Adrenal gland (tissue), 12 donors: Measurements from ENCODE around the gene FAAP24. TPM values are rescaled to one million over a fixed set of nuclear protein-coding genes. Genes with fewer than 3 reads are reported as not detected.
"Not testable (repeated sequence)": the region's sequence is repeated elsewhere in the genome, so short reads cannot be mapped to it uniquely, and the experiment has no call there.

Source experiments
- DNase-seq, 7 donors: peaks; one replicate each; pipeline ENCODE4 v3.0.0-alpha.2; 2019 to 2020
- H3K27ac ChIP-seq, 5 donors: fragments of 200-600 bp; sonication (generic) in 4 of 5; 1 replicate in 3 of 5; 2 replicates in 2 of 5; pipeline versions ENCODE4 v1.5.1 to v1.8.0; 2016 to 2020; ENCODE audit warnings: mild to moderate bottlenecking in 1 of 5
- H3K27me3 ChIP-seq: fragments of 200-600 bp; 2 replicates; pipeline ENCODE4 v1.8.0; 2021
- H3K36me3 ChIP-seq, 2 donors: fragments of 200-600 bp; replicated peaks in 1 of 2; 1 replicate in 1 of 2; 2 replicates in 1 of 2; pipeline versions ENCODE4 v1.5.1 to v1.8.0; 2018 to 2022
- H3K4me1 ChIP-seq, 2 donors: fragments of 200-600 bp; replicated peaks in 1 of 2; 1 replicate in 1 of 2; 2 replicates in 1 of 2; pipeline versions ENCODE4 v1.5.1 to v1.8.0; 2018 to 2021
- H3K4me3 ChIP-seq, 4 donors: fragments of 200-600 bp; sonication (generic) in 3 of 4; one replicate each; pipeline ENCODE4 v1.5.1; 2016 to 2018
- H3K9me3 ChIP-seq, 3 donors: fragments of 200-600 bp; sonication (generic) in 1 of 3; replicated peaks in 1 of 3; 1 replicate in 2 of 3; 2 replicates in 1 of 3; pipeline versions ENCODE4 v1.5.1 to v1.8.0; 2016 to 2021
- POLR2A ChIP-seq, 2 donors: fragments of 450-650 bp; IDR thresholded peaks; one replicate each; pipeline ENCODE4 v1.6.1; 2017; ENCODE audit warnings: antibody characterized with exemption in 2 of 2, mild to moderate bottlenecking in 2 of 2, moderate library complexity in 1 of 2
- WGBS, 4 donors: extraction: QIAGEN DNeasy Blood & Tissue Kit in 2 of 4; methylation state at CpG; one replicate each; pipeline versions ENCODE4 v1.1.5 to v1.1.7; 2013 to 2017; 5-methylcytosine and 5-hydroxymethylcytosine counted together
- intact Hi-C, 2 donors: fragments of 100-400 bp; cut with DNase I; formaldehyde crosslinking; loops; one replicate each; pipeline versions ENCODE4 v1.14.1 to v1.15.0; 2022 to 2023
- polyA plus RNA-seq, 3 donors: library from polyadenylated mRNA; stranded (reverse); fragments of 200-250 nt in 2 of 3; fragments of 350-450 nt in 1 of 3; fragmentation: Illumina TruSeq in 1 of 3; extraction: RNeasy Lipid Tissue Mini Kit (QIAGEN cat#74804) in 1 of 3; gene quantifications; one replicate each; pipeline ENCODE4 v1.2.3, GENCODE V29; 2013 to 2014
- total RNA-seq, 9 donors: library from RNA; depleted of rRNA in 4 of 9; stranded (reverse); fragments of >200 nt in 4 of 9; fragments of 120-200 nt in 1 of 9; fragmentation: NEBNext Ultra II Directional in 1 of 9; extraction: Animal tissue kit (Norgen Biotek cat#: 25700) in 1 of 9; gene quantifications; one replicate each; pipeline versions ENCODE4 v1.1.0 to v1.2.4, GENCODE V29; 2013 to 2023
- TF ChIP-seq, protein P1 (sequence below), 6 experiments: fragments of 450-650 bp in 4 of 6; fragments of 200-600 bp in 2 of 6; sonication (generic) in 1 of 6; IDR thresholded peaks; 1 replicate in 5 of 6; 2 replicates in 1 of 6; pipeline versions ENCODE4 v1.5.1 to v1.8.0; 2016 to 2021; ENCODE audit warnings: antibody characterized with exemption in 6 of 6, mild to moderate bottlenecking in 2 of 6, moderate library complexity in 1 of 6
- donor health status: healthy with polysubstance abuse.
- donor health status: Bipolar disorder and iron deficiency.
- donor health status: DM: yes; HTN: yes; CAD: no.
- donor health status: DM: no; HTN: no; CAD: no.
- donor health status: DM: no; HTN: no; CAD: no.
- donor health status: DM: yes; HTN: yes; CAD: no.

The FAAP24 gene
- total and polyA plus RNA-seq, 12 donors, result 0.51 to 4.9 (median 2.3) TPM

DNA sequence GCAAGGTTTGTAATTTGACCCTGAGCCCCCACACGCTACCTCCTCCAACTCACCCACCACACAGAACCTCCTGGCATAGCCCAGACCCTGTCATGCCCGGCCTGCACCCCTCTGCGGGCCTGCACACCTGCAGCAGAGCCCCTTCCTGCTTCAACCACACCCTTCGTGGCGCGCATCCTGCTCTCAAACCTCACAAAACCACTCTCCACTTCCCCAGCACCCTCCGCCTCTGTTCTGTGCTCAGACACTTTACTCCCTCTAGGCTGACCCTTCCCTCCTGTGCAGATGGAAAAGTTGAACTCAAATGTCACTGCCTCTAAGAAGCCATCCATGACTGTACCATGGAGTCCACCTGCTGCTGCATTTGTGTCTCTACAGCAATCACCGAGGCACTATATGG lies 28.5 kb downstream of the FAAP24 start:
- no peaks in the 10 kb centered on the region for H3K4me1 ChIP-seq
- no peaks in the 10 kb centered on the region for H3K36me3 ChIP-seq
- no peak for DNase-seq
- no peaks in the 10 kb centered on the region for H3K9me3 ChIP-seq
- no peak for TF ChIP-seq POLR2A (IDR thresholded peaks at IDR 0.05)
- TF ChIP-seq, protein P1, sequence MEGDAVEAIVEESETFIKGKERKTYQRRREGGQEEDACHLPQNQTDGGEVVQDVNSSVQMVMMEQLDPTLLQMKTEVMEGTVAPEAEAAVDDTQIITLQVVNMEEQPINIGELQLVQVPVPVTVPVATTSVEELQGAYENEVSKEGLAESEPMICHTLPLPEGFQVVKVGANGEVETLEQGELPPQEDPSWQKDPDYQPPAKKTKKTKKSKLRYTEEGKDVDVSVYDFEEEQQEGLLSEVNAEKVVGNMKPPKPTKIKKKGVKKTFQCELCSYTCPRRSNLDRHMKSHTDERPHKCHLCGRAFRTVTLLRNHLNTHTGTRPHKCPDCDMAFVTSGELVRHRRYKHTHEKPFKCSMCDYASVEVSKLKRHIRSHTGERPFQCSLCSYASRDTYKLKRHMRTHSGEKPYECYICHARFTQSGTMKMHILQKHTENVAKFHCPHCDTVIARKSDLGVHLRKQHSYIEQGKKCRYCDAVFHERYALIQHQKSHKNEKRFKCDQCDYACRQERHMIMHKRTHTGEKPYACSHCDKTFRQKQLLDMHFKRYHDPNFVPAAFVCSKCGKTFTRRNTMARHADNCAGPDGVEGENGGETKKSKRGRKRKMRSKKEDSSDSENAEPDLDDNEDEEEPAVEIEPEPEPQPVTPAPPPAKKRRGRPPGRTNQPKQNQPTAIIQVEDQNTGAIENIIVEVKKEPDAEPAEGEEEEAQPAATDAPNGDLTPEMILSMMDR (IDR thresholded peaks at IDR 0.05), result no peak
- H3K4me3 ChIP-seq, result no peak overlapping the region
- no peak overlapping the region for H3K27ac ChIP-seq
- H3K27me3 ChIP-seq, result no peaks in the 10 kb centered on the region
- intact Hi-C loops, result no loop called here
- 84 to 93% (median 86%) methylated on average over 7 to 8 of the region's 8 CpGs for WGBS, 4 donors

DNA sequence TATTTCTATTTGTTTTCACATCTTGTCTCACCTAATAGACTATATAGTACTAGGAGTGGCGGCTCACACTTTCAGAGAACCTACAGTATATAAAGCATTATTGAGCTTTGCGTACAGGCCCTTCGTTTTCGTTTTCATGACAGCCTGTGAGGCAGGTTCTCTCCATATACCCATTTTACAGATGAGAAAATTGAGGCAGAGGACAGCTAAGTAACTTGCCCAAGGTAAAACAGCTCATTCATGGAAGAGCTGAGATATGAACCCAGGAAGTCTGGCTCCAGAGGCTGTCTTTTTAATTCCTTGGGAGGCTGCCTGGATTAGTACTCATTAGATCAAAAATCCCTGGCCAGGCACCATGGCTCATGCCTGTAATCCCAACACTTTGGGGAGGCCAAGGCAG lies 28.9 kb downstream of the FAAP24 start:
- DNase-seq, result no peak
- Histone ChIP-seq H3K4me3 (no peak overlapping the region), H3K4me1 (no peaks in the 10 kb centered on the region), H3K27ac (no peak overlapping the region), H3K27me3 (no peaks in the 10 kb centered on the region), H3K9me3 (no peaks in the 10 kb centered on the region), H3K36me3 (no peaks in the 10 kb centered on the region)
- WGBS, 4 donors, result 90 to 97% (median 93%) methylated on average over 4 of the region's 4 CpGs
- TF ChIP-seq, protein P1 (IDR thresholded peaks at IDR 0.05), result no peak
- no peak for TF ChIP-seq POLR2A (IDR thresholded peaks at IDR 0.05)
- intact Hi-C loops, result no loop called here

DNA sequence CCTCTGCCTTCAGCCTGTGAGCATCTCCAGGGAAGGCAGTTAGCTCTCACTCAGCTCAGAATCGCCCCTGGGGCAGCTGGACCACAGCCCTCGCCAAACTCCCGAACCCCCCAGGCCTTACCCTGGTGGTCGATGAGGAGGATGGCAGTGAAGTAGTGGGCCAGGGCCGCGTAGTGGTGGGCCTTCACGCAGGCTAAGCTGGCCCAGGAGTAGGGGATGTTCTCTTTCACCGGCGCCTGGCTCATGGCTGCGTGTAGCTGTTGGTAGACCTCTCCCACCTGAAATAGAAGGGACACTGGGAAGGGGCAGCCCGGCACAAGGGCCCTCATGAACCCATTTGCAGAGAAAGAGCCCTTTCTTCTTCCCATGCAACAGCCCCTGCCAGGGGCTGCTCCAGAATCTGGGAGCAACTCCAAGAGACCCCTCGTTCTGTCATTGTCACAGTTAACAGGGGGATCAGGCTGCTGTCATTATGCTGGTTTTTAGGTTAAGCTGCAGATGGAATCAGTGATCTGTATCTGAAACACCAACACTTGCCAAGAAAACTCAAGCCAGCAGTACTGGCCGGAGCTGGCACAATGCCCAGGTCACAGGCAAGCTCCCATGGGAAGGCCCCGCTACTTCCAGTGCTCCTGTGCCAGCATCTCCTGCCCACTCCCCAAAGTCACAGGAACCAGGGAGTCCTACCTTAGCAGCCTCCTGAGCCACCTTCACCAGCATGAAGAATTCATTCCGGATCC lies 30.3 kb downstream of the FAAP24 start:
- H3K4me1 ChIP-seq, H3K9me3 ChIP-seq, H3K4me3 ChIP-seq, H3K27ac ChIP-seq, H3K27me3 ChIP-seq, H3K36me3 ChIP-seq, intact Hi-C loops: not testable (repeated sequence)
- WGBS, 4 donors, result 71 to 80% (median 77%) methylated on average over 12 to 15 of the region's 15 CpGs
- peak; percentile 22 to 57 (median 37) for DNase-seq

- DNase-seq, intact Hi-C loops, H3K36me3 ChIP-seq, H3K4me3 ChIP-seq, H3K27me3 ChIP-seq, H3K4me1 ChIP-seq, H3K9me3 ChIP-seq, H3K27ac ChIP-seq: not testable (repeated sequence)
- WGBS, 4 donors, result 78 to 89% (median 79%) methylated on average over 6 of the region's 6 CpGs
Observed at GRCh38 chr19:33003424-33004024, 31.5 kb downstream of the FAAP24 start.

- no peaks in the 10 kb centered on the region for H3K27me3 ChIP-seq
- H3K4me1 ChIP-seq, result no peaks in the 10 kb centered on the region
- no peaks in the 10 kb centered on the region for H3K9me3 ChIP-seq
- no peak overlapping the region for H3K27ac ChIP-seq
- no peak overlapping the region for H3K4me3 ChIP-seq
- 82 to 93% (median 84%) methylated on average over 5 of the region's 5 CpGs for WGBS, 4 donors
- DNase-seq, result no peak
- H3K36me3 ChIP-seq, result no peaks in the 10 kb centered on the region
- TF ChIP-seq, protein P1 (IDR thresholded peaks at IDR 0.05), result no peak
- no peak for TF ChIP-seq POLR2A (IDR thresholded peaks at IDR 0.05)
- intact Hi-C loops, result no loop called here
Observed at GRCh38 chr19:33005440-33005839, 33.4 kb downstream of the FAAP24 start.
